Ascending aorta (tissue), 2 donors: ENCODE results near the gene TGIF1. TPM values are rescaled to one million over a fixed set of nuclear protein-coding genes. Genes with fewer than 3 reads are reported as not detected.

Source experiments
- DNase-seq, 2 donors: peaks; one replicate each; pipeline ENCODE4 v3.0.0-alpha.2; 2019; ENCODE audit warnings: low spot score in 2 of 2
- H3K27ac ChIP-seq, 2 donors: fragments of 200-600 bp; sonication (generic); one replicate each; pipeline ENCODE4 v1.5.1; 2016 to 2017; ENCODE audit warnings: mild to moderate bottlenecking in 1 of 2
- H3K27me3 ChIP-seq: fragments of 200-600 bp; sonication (generic); one replicate; pipeline ENCODE4 v1.5.1; 2017
- H3K36me3 ChIP-seq, 2 donors: fragments of 200-600 bp; sonication (generic); one replicate each; pipeline ENCODE4 v1.5.1; 2016
- H3K4me1 ChIP-seq, 2 donors: fragments of 200-600 bp; sonication (generic); one replicate each; pipeline ENCODE4 v1.5.1; 2016 to 2017; ENCODE audit warnings: mild to moderate bottlenecking in 1 of 2
- H3K4me3 ChIP-seq, 2 donors: fragments of 200-600 bp; sonication (generic); one replicate each; pipeline ENCODE4 v1.5.1; 2016 to 2017; ENCODE audit warnings: mild to moderate bottlenecking in 1 of 2
- H3K9me3 ChIP-seq, 2 donors: fragments of 200-600 bp; sonication (generic); one replicate each; pipeline ENCODE4 v1.5.1; 2016
- intact Hi-C: fragments of 100-400 bp; cut with DNase I; formaldehyde crosslinking; loops from one replicate; pipeline ENCODE4 v1.15.1; 2023
- total RNA-seq: library from RNA; depleted of rRNA; stranded (reverse); fragments of >200 nt; gene quantifications from one replicate; pipeline ENCODE4 v1.1.0, GENCODE V29; 2016
- TF ChIP-seq, protein P1 (sequence below), 3 experiments: fragments of 200-600 bp in 2 of 3; fragments of 450-650 bp in 1 of 3; sonication (generic) in 2 of 3; IDR thresholded peaks; one replicate each; pipeline ENCODE4 v1.5.1; 2016 to 2019; ENCODE audit warnings: antibody characterized with exemption in 3 of 3, mild to moderate bottlenecking in 1 of 3, moderate library complexity in 1 of 3

The TGIF1 gene
- total RNA-seq, 1 donor from 2014 or later = 39.7 TPM

- H3K4me1 ChIP-seq = peaks cover 3 to 25% of the 10 kb centered on the region in 2 donors
- H3K4me3 ChIP-seq = peak overlapping the region; percentile 79 to 86
- no peaks in the 10 kb centered on the region for H3K9me3 ChIP-seq
- peaks cover 21 to 32% of the 10 kb centered on the region in 2 donors for H3K36me3 ChIP-seq
- H3K27ac ChIP-seq = peak overlapping the region; percentile 81 to 100
- intact Hi-C loops = loop anchor here (1.0 to 10.0 kb wide), 8 partner anchors 140 to 1003 kb away; partner anchors contain the start of gene DLGAP1
- H3K27me3 ChIP-seq = no peaks in the 10 kb centered on the region
- DNase-seq = no peak
- TF ChIP-seq, protein P1, sequence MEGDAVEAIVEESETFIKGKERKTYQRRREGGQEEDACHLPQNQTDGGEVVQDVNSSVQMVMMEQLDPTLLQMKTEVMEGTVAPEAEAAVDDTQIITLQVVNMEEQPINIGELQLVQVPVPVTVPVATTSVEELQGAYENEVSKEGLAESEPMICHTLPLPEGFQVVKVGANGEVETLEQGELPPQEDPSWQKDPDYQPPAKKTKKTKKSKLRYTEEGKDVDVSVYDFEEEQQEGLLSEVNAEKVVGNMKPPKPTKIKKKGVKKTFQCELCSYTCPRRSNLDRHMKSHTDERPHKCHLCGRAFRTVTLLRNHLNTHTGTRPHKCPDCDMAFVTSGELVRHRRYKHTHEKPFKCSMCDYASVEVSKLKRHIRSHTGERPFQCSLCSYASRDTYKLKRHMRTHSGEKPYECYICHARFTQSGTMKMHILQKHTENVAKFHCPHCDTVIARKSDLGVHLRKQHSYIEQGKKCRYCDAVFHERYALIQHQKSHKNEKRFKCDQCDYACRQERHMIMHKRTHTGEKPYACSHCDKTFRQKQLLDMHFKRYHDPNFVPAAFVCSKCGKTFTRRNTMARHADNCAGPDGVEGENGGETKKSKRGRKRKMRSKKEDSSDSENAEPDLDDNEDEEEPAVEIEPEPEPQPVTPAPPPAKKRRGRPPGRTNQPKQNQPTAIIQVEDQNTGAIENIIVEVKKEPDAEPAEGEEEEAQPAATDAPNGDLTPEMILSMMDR (IDR thresholded peaks at IDR 0.05) = peak; percentile 54 to 65 (median 60)
These were observed 4.6 kb downstream of the TGIF1 start for GRCh38 chr18:3454365-3455089.

- DNase-seq = no peak
- Histone ChIP-seq H3K36me3 (peaks cover 21 to 32% of the 10 kb centered on the region in 2 donors), H3K4me3 (peak overlapping the region; percentile 79 to 86), H3K9me3 (no peaks in the 10 kb centered on the region), H3K4me1 (peaks cover 3 to 25% of the 10 kb centered on the region in 2 donors), H3K27ac (peak overlapping the region; percentile 81 to 100), H3K27me3 (no peaks in the 10 kb centered on the region)
- intact Hi-C loops = loop anchor here (5.0 to 10.0 kb wide), 2 partner anchors 212 to 600 kb away; no protein-coding TSS in a partner anchor
- TF ChIP-seq, protein P1 (IDR thresholded peaks at IDR 0.05) = no peak
These were observed 5.2 kb downstream of the TGIF1 start for GRCh38 chr18:3455090-3455635.

DNA sequence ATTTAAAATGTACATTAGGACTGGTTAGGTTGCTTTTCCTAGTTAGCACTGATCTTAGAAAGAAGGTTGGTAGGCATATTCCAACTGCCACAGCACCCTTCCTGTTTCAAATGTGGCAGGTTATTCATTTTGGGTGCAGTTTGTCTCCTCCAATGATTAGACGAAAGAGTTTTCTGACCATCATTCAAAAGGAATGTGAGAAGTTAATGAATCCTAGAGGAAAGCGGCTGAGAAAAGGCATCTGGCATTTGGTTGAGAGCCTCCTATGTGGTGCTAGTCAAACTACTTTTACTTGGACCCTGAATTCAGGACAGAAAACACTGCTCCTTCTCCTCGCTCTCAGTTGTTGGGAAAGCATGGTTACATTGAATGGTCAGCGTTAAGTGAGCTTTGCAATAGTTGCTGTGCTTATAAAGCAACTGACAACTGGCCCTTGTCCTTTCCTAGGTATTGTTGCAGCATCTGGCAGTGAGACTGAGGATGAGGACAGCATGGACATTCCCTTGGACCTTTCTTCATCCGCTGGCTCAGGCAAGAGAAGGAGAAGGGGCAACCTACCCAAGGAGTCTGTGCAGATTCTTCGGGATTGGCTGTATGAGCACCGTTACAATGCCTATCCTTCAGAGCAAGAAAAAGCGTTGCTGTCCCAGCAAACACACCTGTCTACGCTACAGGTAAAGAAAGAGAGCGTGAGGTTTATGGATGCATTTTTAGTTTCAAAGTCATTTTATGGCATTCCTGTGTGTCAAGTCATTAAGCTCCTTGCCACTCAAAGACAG is 6.1 kb downstream of the TGIF1 start:
- TF ChIP-seq, protein P1 (IDR thresholded peaks at IDR 0.05) = no peak
- Histone ChIP-seq H3K4me1 (peaks cover 3 to 25% of the 10 kb centered on the region in 2 donors), H3K4me3 (no peak overlapping the region), H3K27ac (no peak overlapping the region), H3K36me3 (peaks cover 21 to 38% of the 10 kb centered on the region in 2 donors), H3K9me3 (no peaks in the 10 kb centered on the region), H3K27me3 (no peaks in the 10 kb centered on the region)
- no peak for DNase-seq
- intact Hi-C loops = loop anchor here (5.0 to 10.0 kb wide), 2 partner anchors 211 to 601 kb away; no protein-coding TSS in a partner anchor

DNA sequence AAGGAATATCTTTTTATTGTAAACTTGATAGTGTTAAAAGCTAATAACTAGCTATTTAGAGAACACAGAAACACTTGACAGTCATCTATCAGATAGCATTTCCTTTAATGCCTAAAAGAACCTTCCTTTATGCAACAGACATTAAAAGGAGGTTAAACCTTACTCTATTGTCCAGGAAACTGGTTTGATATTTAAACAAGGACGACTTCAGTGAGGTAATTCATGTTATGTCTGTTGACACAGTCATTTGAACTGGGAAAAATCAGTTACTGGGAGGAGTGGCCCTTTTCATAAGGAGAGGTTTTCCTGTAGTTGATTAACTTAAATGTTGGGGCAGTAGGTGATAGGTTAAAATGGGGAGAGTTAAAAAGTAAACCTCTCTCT is 6.7 kb downstream of the TGIF1 start:
- Histone ChIP-seq H3K27ac (no peak overlapping the region), H3K9me3 (no peaks in the 10 kb centered on the region), H3K36me3 (peaks cover 21 to 40% of the 10 kb centered on the region in 2 donors), H3K4me1 (peaks cover 3 to 25% of the 10 kb centered on the region in 2 donors), H3K27me3 (no peaks in the 10 kb centered on the region), H3K4me3 (no peak overlapping the region)
- DNase-seq = no peak
- intact Hi-C loops = loop anchor here (5.0 to 10.0 kb wide), 2 partner anchors 211 to 602 kb away; no protein-coding TSS in a partner anchor
- TF ChIP-seq, protein P1 (IDR thresholded peaks at IDR 0.05) = no peak

DNA sequence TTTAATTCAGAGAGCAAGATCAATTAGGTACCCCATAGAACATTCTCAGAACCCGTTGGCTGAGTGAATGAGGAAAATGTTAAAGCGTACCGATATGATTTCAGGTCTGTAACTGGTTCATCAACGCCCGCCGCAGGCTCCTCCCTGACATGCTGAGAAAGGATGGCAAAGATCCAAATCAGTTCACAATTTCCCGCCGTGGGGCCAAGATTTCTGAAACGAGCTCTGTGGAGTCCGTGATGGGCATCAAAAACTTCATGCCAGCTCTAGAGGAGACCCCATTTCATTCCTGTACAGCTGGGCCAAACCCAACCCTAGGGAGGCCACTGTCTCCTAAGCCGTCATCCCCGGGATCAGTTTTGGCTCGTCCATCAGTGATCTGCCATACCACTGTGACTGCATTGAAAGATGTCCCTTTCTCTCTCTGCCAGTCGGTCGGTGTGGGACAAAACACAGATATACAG is 7.3 kb downstream of the TGIF1 start:
- intact Hi-C loops = loop anchor here (5.0 to 10.0 kb wide), 2 partner anchors 210 to 602 kb away; no protein-coding TSS in a partner anchor
- H3K27me3 ChIP-seq = no peaks in the 10 kb centered on the region
- H3K4me1 ChIP-seq = peaks cover 3 to 25% of the 10 kb centered on the region in 2 donors
- TF ChIP-seq, protein P1 (IDR thresholded peaks at IDR 0.05) = no peak
- H3K9me3 ChIP-seq = no peaks in the 10 kb centered on the region
- no peak for DNase-seq
- no peak overlapping the region for H3K4me3 ChIP-seq
- peaks cover 21 to 40% of the 10 kb centered on the region in 2 donors for H3K36me3 ChIP-seq
- H3K27ac ChIP-seq = no peak overlapping the region
